HepG2 (cell line): ENCODE measurements around the gene CRTC2. TPM values are rescaled to one million over a fixed set of nuclear protein-coding genes. Genes with fewer than 3 reads are reported as not detected.

ENCODE experiments used
- ATF7 ChIP-seq, 2 experiments: fragments of 450-650 bp in 1 of 2; sonication (generic) in 1 of 2; formaldehyde crosslinking in 1 of 2; IDR thresholded peaks; 2 replicates each; pipeline versions ENCODE4 v1.4.0 to v1.6.1; 2016 to 2020; ENCODE audit warnings: antibody characterized with exemption in 1 of 2, mild to moderate bottlenecking in 1 of 2, missing genetic modification reagents in 1 of 2
- GLI4 ChIP-seq: sonication (generic); formaldehyde crosslinking; IDR thresholded peaks from 2 replicates; pipeline ENCODE4 v1.5.1; 2020; ENCODE audit warnings: missing genetic modification reagents, mild to moderate bottlenecking, moderate library complexity, borderline replicate concordance
- IRF9 ChIP-seq: sonication (generic); formaldehyde crosslinking; IDR thresholded peaks from 2 replicates; pipeline ENCODE4 v1.8.0; 2022; ENCODE audit warnings: missing genetic modification reagents, mild to moderate bottlenecking, borderline replicate concordance
- MAFK ChIP-seq, 2 experiments: IDR thresholded peaks in 1 of 2; conservative IDR thresholded peaks in 1 of 2; 2 replicates each; pipeline ENCODE4 v1.6.1; 2011; ENCODE audit warnings: improper control_type of control experiment in 2 of 2, low read length in 2 of 2
- POLR2G ChIP-seq: fragments of 200-400 bp; formaldehyde crosslinking; IDR thresholded peaks from 2 replicates; pipeline ENCODE4 v1.6.1; 2018; ENCODE audit warnings: mild to moderate bottlenecking, low read depth, low read length, moderate library complexity
- PPARG ChIP-seq: conservative IDR thresholded peaks from 2 replicates; pipeline ENCODE4 v1.6.1; 2016; ENCODE audit warnings: missing biosample characterization, missing genetic modification reagents
- RFX1 ChIP-seq: fragments of 450-650 bp; IDR thresholded peaks from 2 replicates; pipeline ENCODE4 v1.6.1; 2017
- RXRB ChIP-seq: IDR thresholded peaks from 2 replicates; pipeline ENCODE4 v1.6.1; 2016; ENCODE audit warnings: borderline replicate concordance, missing genetic modification reagents, missing compliant biosample characterization
- SRF ChIP-seq: IDR thresholded peaks from 2 replicates; pipeline ENCODE4 v1.6.1; 2011; ENCODE audit warnings: mild to moderate bottlenecking, low read depth, low read length, moderate library complexity
- WIZ ChIP-seq: sonication (generic); formaldehyde crosslinking; IDR thresholded peaks from 2 replicates; pipeline ENCODE4 v1.5.1; 2020; ENCODE audit warnings: mild to moderate bottlenecking, missing genetic modification reagents
- XRCC5 ChIP-seq: fragments of 200-400 bp; formaldehyde crosslinking; optimal IDR thresholded peaks from 2 replicates; pipeline ENCODE3; 2017; ENCODE audit warnings: mild to moderate bottlenecking, low read length
- ZBTB42 ChIP-seq: sonication (generic); formaldehyde crosslinking; IDR thresholded peaks from 2 replicates; pipeline ENCODE4 v1.5.0; 2020; ENCODE audit warnings: mild to moderate bottlenecking, missing genetic modification reagents
- ZBTB7A ChIP-seq: sonication (generic); formaldehyde crosslinking; IDR thresholded peaks from 2 replicates; pipeline ENCODE4 v1.8.0; 2022; ENCODE audit warnings: mild to moderate bottlenecking, missing genetic modification reagents
- ZNF263 ChIP-seq: sonication (generic); formaldehyde crosslinking; IDR thresholded peaks from 2 replicates; pipeline ENCODE4 v1.4.0; 2020; ENCODE audit warnings: missing genetic modification reagents
- ZNF33B ChIP-seq: sonication (generic); formaldehyde crosslinking; IDR thresholded peaks from 2 replicates; pipeline ENCODE4 v1.5.1; 2020; ENCODE audit warnings: mild to moderate bottlenecking, missing genetic modification reagents
- ZNF367 ChIP-seq: sonication (generic); formaldehyde crosslinking; IDR thresholded peaks from 2 replicates; pipeline ENCODE4 v1.4.0; 2020; ENCODE audit warnings: missing genetic modification reagents, borderline replicate concordance
- ZNF430 ChIP-seq: sonication (generic); formaldehyde crosslinking; IDR thresholded peaks from 2 replicates; pipeline ENCODE4 v1.9.0; 2021; ENCODE audit warnings: mild to moderate bottlenecking, missing genetic modification reagents
- ZNF496 ChIP-seq: sonication (generic); formaldehyde crosslinking; IDR thresholded peaks from 2 replicates; pipeline ENCODE4 v1.8.1; 2023; ENCODE audit warnings: mild to moderate bottlenecking, moderate library complexity, missing genetic modification reagents; ENCODE audit not compliant: insufficient replicate concordance
- polyA plus RNA-seq, 8 experiments: library from polyadenylated mRNA; depleted of rRNA in 3 of 8; stranded (reverse) in 7 of 8; unstranded in 1 of 8; fragments of >200 nt; fragmentation: Illumina TruSeq in 4 of 8; extraction: Trizol in 4 of 8; gene quantifications; 2 replicates each; pipeline versions ENCODE4 v1.2.1 to v1.2.3, GENCODE V29; 2011 to 2016; ENCODE audit warnings: low read depth in 4 of 8, missing spikeins in 1 of 8, mixed read lengths in 1 of 8; ENCODE audit not compliant: insufficient read depth in 1 of 8
- total RNA-seq, 5 experiments: library from RNA; depleted of rRNA; stranded (reverse); fragments of >200 nt; fragmentation: Illumina TruSeq; extraction: Trizol; gene quantifications; 2 replicates each; pipeline ENCODE4 v1.2.3, GENCODE V29; 2016; ENCODE audit warnings: low read depth in 1 of 5
- TF ChIP-seq, protein P1 (sequence below): sonication (generic); formaldehyde crosslinking; IDR thresholded peaks from 2 replicates; pipeline ENCODE4 v1.5.0; 2020; ENCODE audit warnings: mild to moderate bottlenecking, missing genetic modification reagents
- TF ChIP-seq, protein P2 (sequence below): sonication (generic); formaldehyde crosslinking; conservative IDR thresholded peaks from 2 replicates; pipeline ENCODE4 v1.4.0; 2020; ENCODE audit warnings: missing genetic modification reagents

The CRTC2 gene
- total and polyA plus RNA-seq, 2 of the 13 experiments (the other 11 are each of a cell fraction or from before 2014, with no cell fraction given): 6.1 to 26.7 TPM

- no peak for TF ChIP-seq WIZ (CRISPR knock-in tag)
- TF ChIP-seq, protein P1, sequence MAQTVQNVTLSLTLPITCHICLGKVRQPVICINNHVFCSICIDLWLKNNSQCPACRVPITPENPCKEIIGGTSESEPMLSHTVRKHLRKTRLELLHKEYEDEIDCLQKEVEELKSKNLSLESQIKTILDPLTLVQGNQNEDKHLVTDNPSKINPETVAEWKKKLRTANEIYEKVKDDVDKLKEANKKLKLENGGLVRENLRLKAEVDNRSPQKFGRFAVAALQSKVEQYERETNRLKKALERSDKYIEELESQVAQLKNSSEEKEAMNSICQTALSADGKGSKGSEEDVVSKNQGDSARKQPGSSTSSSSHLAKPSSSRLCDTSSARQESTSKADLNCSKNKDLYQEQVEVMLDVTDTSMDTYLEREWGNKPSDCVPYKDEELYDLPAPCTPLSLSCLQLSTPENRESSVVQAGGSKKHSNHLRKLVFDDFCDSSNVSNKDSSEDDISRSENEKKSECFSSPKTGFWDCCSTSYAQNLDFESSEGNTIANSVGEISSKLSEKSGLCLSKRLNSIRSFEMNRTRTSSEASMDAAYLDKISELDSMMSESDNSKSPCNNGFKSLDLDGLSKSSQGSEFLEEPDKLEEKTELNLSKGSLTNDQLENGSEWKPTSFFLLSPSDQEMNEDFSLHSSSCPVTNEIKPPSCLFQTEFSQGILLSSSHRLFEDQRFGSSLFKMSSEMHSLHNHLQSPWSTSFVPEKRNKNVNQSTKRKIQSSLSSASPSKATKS (CRISPR knock-in tag): no peak
- TF ChIP-seq ZBTB7A (CRISPR knock-in tag): no peak
- TF ChIP-seq ZNF33B: no peak
- no peak; the same call in 1 of the 2 replicates for TF ChIP-seq ZNF367
- no peak for TF ChIP-seq SRF
- no peak for TF ChIP-seq ZBTB42 (CRISPR knock-in tag)
- TF ChIP-seq RFX1: peak; percentile 41; the same call in 1 of the 2 replicates
- TF ChIP-seq PPARG (CRISPR knock-in tag): 0 out of 2 replicates have a peak, but pooled peaks have one; percentile 18
- peak; percentile 59; the same call in 1 of the 2 replicates for TF ChIP-seq IRF9
- TF ChIP-seq ZNF263: 0 out of 2 replicates have a peak, but pooled peaks have one; percentile 23
- TF ChIP-seq, protein P2, sequence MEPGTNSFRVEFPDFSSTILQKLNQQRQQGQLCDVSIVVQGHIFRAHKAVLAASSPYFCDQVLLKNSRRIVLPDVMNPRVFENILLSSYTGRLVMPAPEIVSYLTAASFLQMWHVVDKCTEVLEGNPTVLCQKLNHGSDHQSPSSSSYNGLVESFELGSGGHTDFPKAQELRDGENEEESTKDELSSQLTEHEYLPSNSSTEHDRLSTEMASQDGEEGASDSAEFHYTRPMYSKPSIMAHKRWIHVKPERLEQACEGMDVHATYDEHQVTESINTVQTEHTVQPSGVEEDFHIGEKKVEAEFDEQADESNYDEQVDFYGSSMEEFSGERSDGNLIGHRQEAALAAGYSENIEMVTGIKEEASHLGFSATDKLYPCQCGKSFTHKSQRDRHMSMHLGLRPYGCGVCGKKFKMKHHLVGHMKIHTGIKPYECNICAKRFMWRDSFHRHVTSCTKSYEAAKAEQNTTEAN (CRISPR knock-in tag): peak; percentile 64
- peak; percentile 86; the same call in 1 of the 2 replicates for TF ChIP-seq GLI4
- TF ChIP-seq ZNF496 (CRISPR knock-in tag): no peak
- TF ChIP-seq RXRB (CRISPR knock-in tag): peak; percentile 20; the same call in 1 of the 2 replicates
- TF ChIP-seq ATF7 (IDR thresholded peaks at IDR 0.05): no peak
- 0 out of 2 replicates have a peak, but pooled peaks have one; percentile 2 for TF ChIP-seq ATF7 (CRISPR knock-in tag; IDR thresholded peaks at IDR 0.05)
- no peak for TF ChIP-seq ZNF430 (CRISPR knock-in tag)
- no peak for TF ChIP-seq MAFK (conservative IDR thresholded peaks at IDR 0.05 in 1 of 2, IDR thresholded peaks at IDR 0.05 in 1 of 2; ENCODE audit: low read length in 2 of 2)
- peak; percentile 94 for TF ChIP-seq POLR2G
- TF ChIP-seq XRCC5: no peak
Measured at GRCh38 chr1:153977250-153978240, 19.1 kb upstream of the CRTC2 start, which contains the start of gene JTB (continued).
